ACC112 (cell line): Measurements from ENCODE around the gene CCDC89.

Source experiments
- H2AFZ ChIP-seq: fragments of 200-600 bp; sonication (generic); one replicate; pipeline ENCODE4 v1.6.0; 2017; ENCODE audit warnings: antibody characterized with exemption, low read length; ENCODE audit not compliant: unreplicated experiment
- H3K27ac ChIP-seq: fragments of 200-600 bp; sonication (generic); 2 replicates; pipeline ENCODE4 v1.5.1; 2014; ENCODE audit warnings: low read depth, mild to moderate bottlenecking, antibody characterized with exemption, low read length, moderate library complexity
- H3K27me3 ChIP-seq: fragments of 200-600 bp; sonication (generic); 2 replicates; pipeline ENCODE4 v1.6.1; 2014; ENCODE audit warnings: mild to moderate bottlenecking, antibody characterized with exemption, low read length, moderate library complexity, mixed read lengths; ENCODE audit not compliant: insufficient read depth
- H3K36me3 ChIP-seq: fragments of 200-600 bp; sonication (generic); 2 replicates; pipeline ENCODE4 v1.6.1; 2016; ENCODE audit warnings: mild to moderate bottlenecking, antibody characterized with exemption, low read length, moderate library complexity, mixed read lengths; ENCODE audit not compliant: insufficient read depth
- H3K4me1 ChIP-seq: fragments of 200-600 bp; sonication (generic); one replicate; pipeline ENCODE4 v1.6.1; 2016; ENCODE audit warnings: low read length, mixed read lengths; ENCODE audit not compliant: insufficient read depth, unreplicated experiment, control insufficient read depth
- H3K4me3 ChIP-seq: fragments of 200-600 bp; sonication (generic); 2 replicates; pipeline ENCODE4 v1.5.1; 2014; ENCODE audit warnings: mild to moderate bottlenecking, low read depth, low read length
- H3K79me2 ChIP-seq: fragments of 200-600 bp; sonication (generic); one replicate; pipeline ENCODE4 v1.6.0; 2016; ENCODE audit warnings: low read length; ENCODE audit not compliant: control insufficient read depth, unreplicated experiment, insufficient read depth

CCDC89 gene

GRCh38 chr11:85717429-85717828, 31.4 kb upstream of the CCDC89 start:
- H3K4me1 ChIP-seq, result peaks cover 18% of the 10 kb centered on the region
- H3K79me2 ChIP-seq, result no peaks in the 10 kb centered on the region

GRCh38 chr11:85712953-85713352, 27.0 kb upstream of the CCDC89 start:
- no peak overlapping the region for H3K27ac ChIP-seq
- H2AFZ ChIP-seq, result no peak overlapping the region
- no peaks in the 10 kb centered on the region for H3K79me2 ChIP-seq
- no peaks in the 10 kb centered on the region for H3K27me3 ChIP-seq
- H3K4me3 ChIP-seq, result no peak overlapping the region
- H3K36me3 ChIP-seq, result no peaks in the 10 kb centered on the region
- H3K4me1 ChIP-seq, result peaks cover under 1% of the 10 kb centered on the region

More at GRCh38 chr11:85717429-85717828, 31.4 kb upstream of the CCDC89 start:
- H3K36me3 ChIP-seq, result no peaks in the 10 kb centered on the region
- H3K4me3 ChIP-seq, result no peak overlapping the region
- no peak overlapping the region for H3K27ac ChIP-seq
- H2AFZ ChIP-seq, result no peak overlapping the region
- H3K27me3 ChIP-seq, result no peaks in the 10 kb centered on the region

- no peak overlapping the region for H3K4me3 ChIP-seq
- H3K79me2 ChIP-seq, result no peaks in the 10 kb centered on the region
- H3K4me1 ChIP-seq, result no peaks in the 10 kb centered on the region
- no peak overlapping the region for H3K27ac ChIP-seq
- H3K27me3 ChIP-seq, result no peaks in the 10 kb centered on the region
- H2AFZ ChIP-seq, result no peak overlapping the region
- no peaks in the 10 kb centered on the region for H3K36me3 ChIP-seq
Measured at GRCh38 chr11:85710917-85711316, 24.9 kb upstream of the CCDC89 start.

- no peaks in the 10 kb centered on the region for H3K36me3 ChIP-seq
- no peak overlapping the region for H2AFZ ChIP-seq
- no peak overlapping the region for H3K4me3 ChIP-seq
- H3K27ac ChIP-seq, result no peak overlapping the region
- H3K27me3 ChIP-seq, result no peaks in the 10 kb centered on the region
- no peaks in the 10 kb centered on the region for H3K4me1 ChIP-seq
- H3K79me2 ChIP-seq, result no peaks in the 10 kb centered on the region
Measured at GRCh38 chr11:85709941-85710702, 24.1 kb upstream of the CCDC89 start.

GRCh38 chr11:85705800-85706199, 19.8 kb upstream of the CCDC89 start:
- Histone ChIP-seq H3K27ac (no peak overlapping the region), H3K79me2 (no peaks in the 10 kb centered on the region), H3K36me3 (no peaks in the 10 kb centered on the region), H3K27me3 (no peaks in the 10 kb centered on the region), H2AFZ (no peak overlapping the region), H3K4me1 (no peaks in the 10 kb centered on the region), H3K4me3 (no peak overlapping the region)

- no peak overlapping the region for H3K4me3 ChIP-seq
- no peaks in the 10 kb centered on the region for H3K4me1 ChIP-seq
- no peak overlapping the region for H3K27ac ChIP-seq
- no peaks in the 10 kb centered on the region for H3K27me3 ChIP-seq
- no peaks in the 10 kb centered on the region for H3K36me3 ChIP-seq
- no peak overlapping the region for H2AFZ ChIP-seq
- no peaks in the 10 kb centered on the region for H3K79me2 ChIP-seq
Measured at GRCh38 chr11:85704967-85705366, 19.0 kb upstream of the CCDC89 start.

- H3K79me2 ChIP-seq, result no peaks in the 10 kb centered on the region
- no peaks in the 10 kb centered on the region for H3K36me3 ChIP-seq
- no peak overlapping the region for H3K27ac ChIP-seq
- H3K4me3 ChIP-seq, result no peak overlapping the region
- no peak overlapping the region for H2AFZ ChIP-seq
- no peaks in the 10 kb centered on the region for H3K4me1 ChIP-seq
- no peaks in the 10 kb centered on the region for H3K27me3 ChIP-seq
Measured at GRCh38 chr11:85699957-85700741, 14.2 kb upstream of the CCDC89 start.

GRCh38 chr11:85698195-85698594, 12.2 kb upstream of the CCDC89 start:
- Histone ChIP-seq H3K4me1 (no peaks in the 10 kb centered on the region), H2AFZ (no peak overlapping the region), H3K36me3 (no peaks in the 10 kb centered on the region), H3K79me2 (no peaks in the 10 kb centered on the region), H3K27me3 (no peaks in the 10 kb centered on the region), H3K4me3 (no peak overlapping the region), H3K27ac (no peak overlapping the region)

- Histone ChIP-seq H3K27ac (no peak overlapping the region), H3K36me3 (no peaks in the 10 kb centered on the region), H2AFZ (no peak overlapping the region), H3K27me3 (no peaks in the 10 kb centered on the region), H3K79me2 (no peaks in the 10 kb centered on the region), H3K4me3 (no peak overlapping the region), H3K4me1 (no peaks in the 10 kb centered on the region)
Measured at GRCh38 chr11:85697747-85698146, 11.8 kb upstream of the CCDC89 start.

- no peaks in the 10 kb centered on the region for H3K79me2 ChIP-seq
- no peaks in the 10 kb centered on the region for H3K4me1 ChIP-seq
- no peak overlapping the region for H2AFZ ChIP-seq
- no peak overlapping the region for H3K4me3 ChIP-seq
- no peaks in the 10 kb centered on the region for H3K36me3 ChIP-seq
- H3K27me3 ChIP-seq, result no peaks in the 10 kb centered on the region
- H3K27ac ChIP-seq, result no peak overlapping the region
Measured at GRCh38 chr11:85695546-85695945, 9.6 kb upstream of the CCDC89 start.
